COLO668 (cell line): ENCODE results near the gene RBM44.
"Not testable (repeated sequence)": the region's sequence is repeated elsewhere in the genome, so short reads cannot be mapped to it uniquely, and the experiment has no call there.

Experiments
- DNase-seq: peaks from one replicate; lab custom pipeline; 2025; ENCODE audit not compliant: unreplicated experiment; lab: John Stamatoyannopoulos, UW

Gene RBM44

GRCh38 chr2:237782181-237782580, 16.4 kb upstream of the RBM44 start:
- no peak for DNase-seq

GRCh38 chr2:237783678-237784077, 14.9 kb upstream of the RBM44 start:
- not testable (repeated sequence) for DNase-seq

GRCh38 chr2:237786936-237787335, 11.6 kb upstream of the RBM44 start:
- DNase-seq: no peak

- DNase-seq: no peak
Measured at GRCh38 chr2:237790353-237790752, 8.2 kb upstream of the RBM44 start.

- no peak for DNase-seq
Measured at GRCh38 chr2:237791977-237792727, 6.4 kb upstream of the RBM44 start.

- no peak for DNase-seq
Measured at GRCh38 chr2:237797253-237797652, 1.3 kb upstream of the RBM44 start.

GRCh38 chr2:237799060-237799428, 465 bp downstream of the RBM44 start:
- DNase-seq: no peak

GRCh38 chr2:237801466-237801865, 2.9 kb downstream of the RBM44 start:
- DNase-seq: no peak

- DNase-seq: no peak
Measured at GRCh38 chr2:237806334-237806733, 7.8 kb downstream of the RBM44 start.

- DNase-seq: no peak
Measured at GRCh38 chr2:237815637-237816036, 17.1 kb downstream of the RBM44 start.

GRCh38 chr2:237816531-237816930, 18.0 kb downstream of the RBM44 start:
- no peak for DNase-seq

GRCh38 chr2:237818066-237818473, 19.5 kb downstream of the RBM44 start:
- DNase-seq: no peak

GRCh38 chr2:237819231-237819630, 20.7 kb downstream of the RBM44 start:
- no peak for DNase-seq

GRCh38 chr2:237820421-237820820, 21.8 kb downstream of the RBM44 start:
- no peak for DNase-seq

- no peak for DNase-seq
Measured at GRCh38 chr2:237823544-237823943, 25.0 kb downstream of the RBM44 start.

- DNase-seq: no peak
Measured at GRCh38 chr2:237824085-237824484, 25.5 kb downstream of the RBM44 start.

GRCh38 chr2:237827421-237827987, 28.9 kb downstream of the RBM44 start:
- DNase-seq: no peak

GRCh38 chr2:237830522-237830921, 31.9 kb downstream of the RBM44 start:
- no peak for DNase-seq

GRCh38 chr2:237833546-237833945, 35.0 kb downstream of the RBM44 start:
- no peak for DNase-seq

- no peak for DNase-seq
Measured at GRCh38 chr2:237835372-237835771, 36.8 kb downstream of the RBM44 start.

GRCh38 chr2:237841051-237841450, 42.5 kb downstream of the RBM44 start:
- DNase-seq: no peak

- DNase-seq: not testable (repeated sequence)
Measured at GRCh38 chr2:237848940-237849339, 50.4 kb downstream of the RBM44 start.

GRCh38 chr2:237854295-237854694, 55.7 kb downstream of the RBM44 start:
- no peak for DNase-seq
